GM10266 (cell line): Measurements from ENCODE around the gene GNB5.

ENCODE experiments used
- DNase-seq: peaks from one replicate; pipeline ENCODE4 v3.0.0; 2012; ENCODE audit errors: extremely low spot score
- TF ChIP-seq, protein P1 (sequence below): IDR thresholded peaks from 2 replicates; pipeline ENCODE4 v1.5.1; 2012; ENCODE audit warnings: mild to moderate bottlenecking, low read depth; ENCODE audit not compliant: control insufficient read depth, insufficient read depth; ENCODE audit errors: missing control alignments

Gene GNB5

DNA sequence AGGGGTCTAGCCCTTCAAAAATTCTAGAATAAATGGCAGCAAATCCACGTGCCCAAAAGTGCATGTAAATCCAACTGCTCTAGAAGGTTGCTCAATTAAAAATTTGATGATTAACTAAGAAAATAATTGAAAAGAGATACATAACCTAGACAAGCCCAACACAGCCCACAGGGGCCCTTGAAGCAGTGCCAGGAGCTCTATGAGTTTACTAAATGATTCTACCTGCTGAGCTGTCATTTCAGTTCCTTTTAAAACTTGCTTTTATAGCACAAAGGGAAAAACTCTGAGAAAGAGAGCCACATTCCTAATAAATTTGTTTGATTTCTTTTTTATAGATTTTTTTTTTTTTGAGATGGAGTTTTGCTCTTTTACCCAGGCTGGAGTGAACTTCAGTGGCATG is 38.9 kb upstream of the GNB5 start:
- TF ChIP-seq, protein P1, sequence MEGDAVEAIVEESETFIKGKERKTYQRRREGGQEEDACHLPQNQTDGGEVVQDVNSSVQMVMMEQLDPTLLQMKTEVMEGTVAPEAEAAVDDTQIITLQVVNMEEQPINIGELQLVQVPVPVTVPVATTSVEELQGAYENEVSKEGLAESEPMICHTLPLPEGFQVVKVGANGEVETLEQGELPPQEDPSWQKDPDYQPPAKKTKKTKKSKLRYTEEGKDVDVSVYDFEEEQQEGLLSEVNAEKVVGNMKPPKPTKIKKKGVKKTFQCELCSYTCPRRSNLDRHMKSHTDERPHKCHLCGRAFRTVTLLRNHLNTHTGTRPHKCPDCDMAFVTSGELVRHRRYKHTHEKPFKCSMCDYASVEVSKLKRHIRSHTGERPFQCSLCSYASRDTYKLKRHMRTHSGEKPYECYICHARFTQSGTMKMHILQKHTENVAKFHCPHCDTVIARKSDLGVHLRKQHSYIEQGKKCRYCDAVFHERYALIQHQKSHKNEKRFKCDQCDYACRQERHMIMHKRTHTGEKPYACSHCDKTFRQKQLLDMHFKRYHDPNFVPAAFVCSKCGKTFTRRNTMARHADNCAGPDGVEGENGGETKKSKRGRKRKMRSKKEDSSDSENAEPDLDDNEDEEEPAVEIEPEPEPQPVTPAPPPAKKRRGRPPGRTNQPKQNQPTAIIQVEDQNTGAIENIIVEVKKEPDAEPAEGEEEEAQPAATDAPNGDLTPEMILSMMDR = no peak
- DNase-seq = no peak

DNA sequence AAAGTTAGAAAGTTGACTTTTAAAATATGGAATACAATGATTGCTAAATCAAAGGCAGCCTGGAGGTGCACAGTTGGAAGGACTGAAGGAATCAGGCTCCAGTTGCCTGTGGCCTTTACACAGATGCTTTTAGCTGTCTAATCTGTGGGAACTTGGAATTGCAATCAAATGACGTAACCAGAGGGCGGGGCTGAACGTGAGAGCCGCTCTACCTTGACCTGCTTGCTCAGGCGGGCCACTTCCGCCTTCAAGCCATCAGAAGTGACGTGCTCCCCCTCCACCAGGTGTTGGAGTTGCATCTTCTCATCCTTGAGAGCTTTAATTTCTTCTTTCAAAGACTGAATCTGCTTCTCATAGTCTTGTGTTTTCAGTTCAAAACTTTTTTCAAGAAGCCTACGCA is 37.7 kb upstream of the GNB5 start:
- DNase-seq = no peak
- TF ChIP-seq, protein P1 = no peak

DNA sequence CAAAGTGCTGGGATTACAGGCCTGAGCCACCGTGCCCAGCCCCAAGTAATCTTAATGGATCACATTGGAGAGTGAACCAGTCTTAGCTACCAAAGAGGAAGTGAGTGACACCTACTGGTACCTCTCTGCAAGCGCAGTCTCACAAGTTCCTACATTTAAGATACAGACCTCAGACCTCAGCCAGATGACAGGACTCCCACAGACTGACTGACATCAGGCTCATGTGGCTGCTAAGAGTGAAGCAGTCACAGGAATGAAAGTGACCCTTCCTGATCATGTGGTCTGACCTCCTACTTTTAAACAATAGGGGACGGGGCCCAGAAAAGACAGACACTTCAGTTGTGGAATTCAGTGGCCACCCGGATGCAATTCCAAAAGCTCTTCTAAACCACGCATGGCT is 36.3 kb upstream of the GNB5 start:
- DNase-seq = peak; percentile 76
- TF ChIP-seq, protein P1 = peak; percentile 84

DNA sequence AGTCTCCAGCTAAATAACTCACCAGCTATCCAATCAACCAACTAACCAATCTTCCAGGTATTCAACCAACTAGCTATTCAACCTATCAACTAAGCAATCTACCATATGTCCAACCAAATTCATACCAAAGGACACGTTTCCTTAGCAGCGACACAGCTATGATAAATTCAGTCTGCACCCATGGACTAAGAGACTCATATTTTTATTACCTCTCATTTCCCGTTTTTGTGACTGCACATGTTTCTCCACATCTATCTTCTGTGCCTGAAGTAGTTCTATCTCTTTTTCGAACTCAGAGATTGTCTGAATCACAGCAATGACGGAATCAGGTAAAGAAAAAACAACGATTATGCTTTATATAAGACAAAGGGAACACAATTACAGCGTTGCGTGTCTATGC is 34.0 kb upstream of the GNB5 start:
- TF ChIP-seq, protein P1 = no peak
- DNase-seq = no peak

DNA sequence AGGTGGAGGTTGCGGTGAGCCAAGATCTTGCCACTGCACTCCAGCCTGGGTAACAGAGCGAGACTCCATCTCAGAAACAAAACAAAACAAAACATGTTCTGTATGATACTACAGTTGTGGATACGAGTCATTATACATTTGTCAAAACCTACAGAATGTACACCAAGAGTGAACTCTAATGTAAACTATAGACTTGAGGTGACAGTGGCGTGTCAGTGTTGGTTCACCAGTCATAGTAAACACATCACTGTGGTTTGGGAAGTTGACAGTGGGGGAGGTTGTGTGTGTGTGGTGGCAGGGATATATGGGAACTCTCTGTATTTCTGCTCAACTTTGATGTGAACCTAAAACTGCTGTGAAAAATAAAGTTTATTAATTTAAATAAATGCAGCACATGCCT is 33.0 kb upstream of the GNB5 start:
- TF ChIP-seq, protein P1 = no peak
- no peak for DNase-seq

DNA sequence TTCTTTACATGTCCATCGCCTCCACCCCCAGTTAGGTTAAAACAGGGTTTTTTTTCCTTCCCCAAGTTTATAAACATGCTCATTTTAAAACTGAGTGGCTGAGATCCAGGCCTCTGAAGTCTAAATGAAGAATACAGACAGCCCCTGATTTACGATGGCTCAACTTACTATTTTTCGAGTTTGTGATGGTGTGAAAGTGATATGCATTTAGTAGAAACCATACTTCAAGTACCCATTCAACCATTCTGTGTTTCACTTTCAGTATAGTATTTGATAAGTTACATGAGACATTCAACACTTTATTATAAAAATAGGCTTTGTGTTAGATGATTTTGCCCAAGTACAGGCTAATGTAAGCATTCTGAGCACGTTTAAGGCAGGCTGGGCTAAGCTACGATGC is 30.5 kb upstream of the GNB5 start:
- TF ChIP-seq, protein P1 = no peak
- DNase-seq = no peak

DNA sequence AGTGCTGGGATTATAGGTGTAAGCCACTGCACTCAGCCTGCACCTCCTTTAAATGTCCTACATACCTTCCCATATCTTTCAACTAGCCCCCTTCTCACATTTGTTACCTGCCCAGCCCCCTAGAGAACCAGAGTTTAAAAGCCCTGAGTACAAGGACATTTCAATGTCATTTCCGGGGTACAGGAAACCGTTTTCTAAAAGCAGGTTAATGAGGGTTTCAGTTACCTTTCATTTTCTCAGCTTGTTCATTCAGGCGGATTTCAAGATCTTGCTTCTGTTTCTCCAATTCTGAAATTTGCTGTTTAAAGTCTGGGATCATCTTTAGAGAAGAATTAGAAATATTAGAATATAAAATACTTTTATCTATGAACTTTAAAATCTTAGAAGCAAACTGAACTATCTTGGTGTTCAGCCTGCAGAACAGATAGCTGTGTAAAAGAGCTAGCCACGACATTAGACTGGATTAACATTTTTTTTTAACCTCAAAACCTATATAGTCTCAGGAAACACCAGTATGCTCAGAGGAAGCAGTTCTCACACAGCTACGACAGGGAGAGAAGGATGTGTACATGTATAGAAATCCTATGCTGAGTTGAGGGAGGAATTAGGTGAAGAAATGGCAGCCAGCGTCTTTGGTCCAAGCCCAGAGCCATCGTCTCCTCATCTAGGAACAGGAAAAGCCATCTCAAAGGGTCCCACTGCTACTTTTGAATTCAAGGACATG is 29.9 kb upstream of the GNB5 start:
- TF ChIP-seq, protein P1 = no peak

More for the DNA sequence above, 29.9 kb upstream of the GNB5 start:
- DNase-seq = no peak
